HG03520 (cell line): ENCODE data around the gene COG2.
"Not testable (repeated sequence)": the region's sequence is repeated elsewhere in the genome, so short reads cannot be mapped to it uniquely, and the experiment has no call there.

Source experiments
- ATAC-seq: cut with Tn5 transposase; IDR thresholded peaks from one replicate; pipeline ENCODE4 v1.9.1; 2021; ENCODE audit warnings: mild to moderate bottlenecking, moderate library complexity; ENCODE audit not compliant: unreplicated experiment

COG2 gene, protein sequence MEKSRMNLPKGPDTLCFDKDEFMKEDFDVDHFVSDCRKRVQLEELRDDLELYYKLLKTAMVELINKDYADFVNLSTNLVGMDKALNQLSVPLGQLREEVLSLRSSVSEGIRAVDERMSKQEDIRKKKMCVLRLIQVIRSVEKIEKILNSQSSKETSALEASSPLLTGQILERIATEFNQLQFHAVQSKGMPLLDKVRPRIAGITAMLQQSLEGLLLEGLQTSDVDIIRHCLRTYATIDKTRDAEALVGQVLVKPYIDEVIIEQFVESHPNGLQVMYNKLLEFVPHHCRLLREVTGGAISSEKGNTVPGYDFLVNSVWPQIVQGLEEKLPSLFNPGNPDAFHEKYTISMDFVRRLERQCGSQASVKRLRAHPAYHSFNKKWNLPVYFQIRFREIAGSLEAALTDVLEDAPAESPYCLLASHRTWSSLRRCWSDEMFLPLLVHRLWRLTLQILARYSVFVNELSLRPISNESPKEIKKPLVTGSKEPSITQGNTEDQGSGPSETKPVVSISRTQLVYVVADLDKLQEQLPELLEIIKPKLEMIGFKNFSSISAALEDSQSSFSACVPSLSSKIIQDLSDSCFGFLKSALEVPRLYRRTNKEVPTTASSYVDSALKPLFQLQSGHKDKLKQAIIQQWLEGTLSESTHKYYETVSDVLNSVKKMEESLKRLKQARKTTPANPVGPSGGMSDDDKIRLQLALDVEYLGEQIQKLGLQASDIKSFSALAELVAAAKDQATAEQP

DNA sequence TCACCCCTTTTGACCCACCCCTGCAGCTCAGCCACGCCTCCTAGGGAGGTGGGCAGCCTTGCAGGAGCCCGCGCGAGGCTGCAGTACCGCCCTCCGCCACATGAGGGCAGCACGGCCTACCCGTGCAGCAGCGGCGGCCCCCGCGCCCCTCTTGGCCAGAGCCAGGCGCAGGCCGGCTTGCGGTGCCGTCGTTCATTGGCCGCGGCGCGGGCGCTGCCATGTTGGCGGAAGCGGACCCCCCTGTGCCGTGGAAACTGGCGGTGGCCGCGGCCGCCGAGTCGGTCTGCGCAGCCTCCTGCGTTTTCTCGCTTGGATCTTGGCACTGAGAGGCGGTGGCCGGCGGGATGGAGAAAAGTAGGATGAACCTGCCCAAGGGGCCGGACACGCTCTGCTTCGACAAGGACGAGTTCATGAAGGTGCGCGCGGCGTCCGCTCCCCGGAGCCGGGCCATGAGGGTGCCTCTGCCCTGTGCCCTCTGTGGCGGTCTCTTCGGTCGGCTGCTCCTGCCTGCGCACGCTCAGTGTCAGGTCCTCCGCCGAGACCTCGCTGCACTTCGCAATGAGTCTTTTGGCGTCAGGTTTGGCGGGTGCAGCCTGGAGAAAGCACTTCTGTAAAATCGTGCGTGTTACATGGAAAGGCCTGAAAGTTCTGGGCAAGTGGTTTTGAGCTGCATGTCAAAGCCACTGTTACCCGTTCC lies at the start of gene COG2:
Gene COG2, plus strand, starts transcription at position 219 of the 697 bp plus-strand sequence. Its CDS starts 126 bp downstream, at position 345.
- ATAC-seq, result peak; percentile 90

DNA sequence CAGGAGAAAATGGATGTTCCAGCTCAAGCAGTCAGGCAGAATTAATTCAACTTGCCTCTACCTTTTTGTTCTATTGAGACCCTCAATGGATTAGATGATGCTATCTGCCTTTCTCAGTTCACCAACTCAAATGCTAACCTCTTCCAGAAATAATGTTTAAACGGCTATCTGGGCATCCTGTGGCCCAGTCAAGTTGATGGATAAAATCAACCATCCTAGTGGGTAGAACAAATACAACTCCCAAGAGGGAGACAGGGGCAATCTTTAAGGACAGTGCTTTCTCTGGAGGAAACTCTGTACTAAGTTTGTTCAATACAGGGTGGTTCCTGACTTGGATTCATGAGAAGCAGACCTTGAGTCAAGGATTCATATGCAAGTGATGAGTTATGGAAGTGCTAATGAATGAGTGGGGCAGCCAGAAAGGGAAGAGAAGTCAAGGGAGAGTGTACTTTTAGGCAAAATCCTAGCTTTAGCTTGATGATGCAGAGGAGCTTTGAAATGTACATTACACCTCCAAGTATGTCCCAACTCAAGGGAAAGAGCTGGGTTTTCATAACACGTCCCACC lies 49.4 kb upstream of the COG2 start:
- no peak for ATAC-seq

DNA sequence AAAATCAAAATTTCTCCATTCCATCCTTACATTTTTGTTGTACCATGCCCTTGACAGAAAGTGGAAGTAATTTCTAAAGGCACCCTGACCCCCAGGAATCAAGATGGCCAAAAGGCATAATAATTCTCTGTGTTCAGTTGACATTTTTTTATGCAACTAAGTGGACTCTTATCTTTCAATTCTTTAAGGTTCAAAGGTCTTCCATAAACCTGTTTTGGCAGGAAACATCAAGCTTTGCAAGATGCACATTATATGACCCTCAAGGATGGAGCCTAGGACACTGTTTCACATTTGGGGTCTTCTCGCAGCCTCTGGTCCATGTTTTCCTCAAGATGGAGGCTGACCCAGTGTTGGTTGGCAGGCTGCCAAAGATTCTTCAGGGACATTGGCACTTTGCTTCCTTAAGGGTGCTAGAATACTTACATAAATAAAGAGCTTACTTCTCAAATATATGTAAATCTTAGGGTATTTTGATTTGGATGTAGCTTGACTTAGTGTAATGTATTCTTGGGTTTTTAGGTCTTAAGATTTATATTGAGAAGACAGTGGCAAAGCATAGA lies 48.0 kb upstream of the COG2 start:
- ATAC-seq, result no peak

DNA sequence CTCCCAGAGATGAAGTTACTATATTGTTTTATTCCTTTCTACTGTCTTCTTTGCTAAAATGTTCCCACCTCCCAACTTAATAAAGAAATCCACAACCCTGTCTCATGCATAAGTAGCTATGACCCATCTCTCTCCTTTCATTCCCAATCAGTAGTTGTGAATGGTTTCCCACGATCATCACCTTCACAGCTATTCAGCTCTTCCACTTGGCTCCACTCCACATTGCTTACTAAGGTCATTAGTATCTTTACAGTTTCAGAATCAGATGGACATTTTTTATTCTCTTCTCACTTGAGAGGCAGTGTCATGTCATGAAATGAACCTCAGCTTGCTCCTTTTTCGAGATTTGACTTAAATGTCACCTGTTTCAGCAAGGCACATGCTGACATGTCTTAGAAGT lies 47.1 kb upstream of the COG2 start:
- no peak for ATAC-seq

DNA sequence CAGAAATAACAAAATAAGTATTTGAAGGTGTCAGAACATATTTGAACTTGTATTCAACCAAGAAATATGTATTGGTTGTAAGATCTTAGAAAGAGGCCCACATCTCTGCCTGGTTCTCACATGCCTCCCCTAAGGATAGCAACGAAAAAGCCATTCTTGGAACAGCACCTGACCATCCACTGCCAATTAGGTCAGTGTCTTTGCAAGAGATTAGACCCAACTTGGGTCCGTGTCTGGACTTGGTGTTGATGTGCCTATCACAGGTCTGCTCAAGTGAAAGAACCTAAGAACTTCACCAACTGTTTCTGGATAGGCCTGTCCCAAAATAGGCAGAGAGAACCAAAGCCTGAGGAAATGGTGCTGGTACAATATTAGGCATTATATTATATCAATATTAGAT lies 46.0 kb upstream of the COG2 start:
- ATAC-seq, result no peak

DNA sequence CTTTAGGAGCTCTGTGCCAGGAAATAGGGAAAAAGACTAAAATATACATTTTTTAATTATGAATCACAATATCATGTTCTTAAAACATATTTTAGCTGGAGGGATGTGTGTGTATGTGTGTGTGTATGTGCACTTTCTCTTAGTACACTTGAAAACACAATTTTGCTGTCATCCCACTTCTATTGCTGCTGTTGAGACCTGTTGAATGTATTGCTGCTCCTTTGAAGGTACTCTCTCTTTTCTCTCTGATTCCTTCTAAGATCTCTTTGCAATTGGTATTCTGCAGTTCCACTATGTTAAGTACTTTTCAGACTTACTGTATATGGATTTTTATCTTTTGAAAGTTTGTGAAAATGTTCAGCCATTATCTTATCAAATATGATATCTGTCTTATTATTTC lies 43.5 kb upstream of the COG2 start:
- ATAC-seq, result no peak

DNA sequence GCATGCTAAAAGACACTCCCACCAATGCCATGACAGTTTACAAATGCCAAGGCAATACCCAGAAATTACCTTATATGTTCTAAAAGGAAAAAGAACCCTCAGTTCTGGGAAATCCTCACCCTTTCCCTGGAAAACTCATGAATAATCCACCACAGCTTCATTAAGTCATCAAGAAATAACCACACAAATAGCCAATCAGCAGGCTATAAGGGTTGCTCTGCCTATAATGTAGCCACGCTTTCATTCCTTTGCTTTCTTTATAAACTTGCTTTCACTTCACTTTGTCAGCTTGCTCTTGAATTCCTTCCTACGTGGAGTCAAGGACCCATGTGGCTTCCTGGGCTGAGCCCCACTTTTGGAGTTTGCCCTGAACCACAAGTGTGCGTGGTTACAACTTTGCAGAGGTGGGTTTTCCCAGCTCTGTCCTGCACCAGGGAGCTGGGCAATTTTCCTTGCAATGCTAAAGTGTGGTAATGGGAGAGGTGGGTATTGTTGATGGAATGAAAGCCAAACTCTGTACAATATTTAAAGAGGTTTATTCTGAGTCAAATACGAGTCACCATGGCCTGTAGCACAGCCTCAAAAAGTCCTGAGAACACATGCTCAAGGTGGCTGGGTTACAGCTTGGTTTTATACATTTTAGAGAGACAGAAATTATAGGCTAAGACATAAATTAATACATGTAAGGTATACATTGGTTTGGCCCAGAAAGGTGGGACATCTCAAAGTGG lies 42.2 kb upstream of the COG2 start:
- no peak for ATAC-seq

DNA sequence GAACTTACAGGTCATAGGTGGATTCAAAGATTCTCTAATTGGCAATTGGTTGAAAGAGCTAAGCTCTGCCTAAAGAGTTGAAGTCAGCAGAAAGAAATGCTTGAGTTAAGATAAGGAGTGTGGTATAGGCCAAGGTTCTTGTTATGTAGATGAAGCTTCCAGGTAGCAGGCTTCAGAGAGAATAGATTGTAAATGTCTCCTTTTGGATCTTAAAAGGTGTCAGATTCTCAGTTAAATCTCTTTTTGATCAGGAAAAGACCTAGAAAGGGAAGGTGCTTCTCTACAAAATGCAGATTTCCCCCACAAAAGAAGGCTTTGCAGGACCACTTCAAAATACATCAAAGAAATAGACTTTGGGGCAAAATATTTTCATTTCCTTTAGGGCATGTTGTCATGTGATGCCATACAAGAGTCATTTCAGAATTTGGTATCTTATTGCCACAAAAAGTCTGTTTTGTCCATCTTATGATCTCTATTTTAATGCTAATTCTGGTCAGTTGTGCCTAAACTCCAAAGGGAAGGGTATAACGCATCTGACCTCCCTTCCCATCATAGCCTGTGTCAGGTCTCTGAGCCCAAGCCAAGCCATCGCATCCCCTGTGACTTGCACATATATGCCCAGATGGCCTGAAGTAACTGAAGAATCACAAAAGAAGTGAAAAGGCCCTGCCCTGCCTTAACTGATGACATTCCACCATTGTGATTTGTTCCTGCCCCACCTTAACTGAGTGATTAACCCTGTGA lies 41.5 kb upstream of the COG2 start:
- ATAC-seq, result not testable (repeated sequence)

DNA sequence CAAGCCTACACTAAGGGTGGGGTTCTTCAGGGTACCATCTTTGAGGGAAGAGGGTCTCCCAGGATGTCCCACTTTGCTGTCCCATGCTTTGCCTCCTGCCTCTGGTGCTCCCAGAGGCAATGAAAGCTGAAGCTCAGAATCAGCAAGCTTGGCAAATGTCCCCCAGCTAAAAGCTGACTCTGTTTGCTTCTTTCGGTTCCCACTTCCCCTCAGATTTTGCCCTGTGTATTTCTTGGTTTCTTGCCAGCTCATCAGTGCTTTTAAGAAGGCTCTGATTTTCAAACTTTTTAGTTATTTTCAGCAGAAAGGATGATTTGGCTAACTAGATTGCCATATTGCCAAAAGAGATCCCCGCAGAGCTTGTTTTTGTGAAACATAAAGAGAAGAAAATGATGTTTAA lies 33.1 kb upstream of the COG2 start:
- no peak for ATAC-seq

DNA sequence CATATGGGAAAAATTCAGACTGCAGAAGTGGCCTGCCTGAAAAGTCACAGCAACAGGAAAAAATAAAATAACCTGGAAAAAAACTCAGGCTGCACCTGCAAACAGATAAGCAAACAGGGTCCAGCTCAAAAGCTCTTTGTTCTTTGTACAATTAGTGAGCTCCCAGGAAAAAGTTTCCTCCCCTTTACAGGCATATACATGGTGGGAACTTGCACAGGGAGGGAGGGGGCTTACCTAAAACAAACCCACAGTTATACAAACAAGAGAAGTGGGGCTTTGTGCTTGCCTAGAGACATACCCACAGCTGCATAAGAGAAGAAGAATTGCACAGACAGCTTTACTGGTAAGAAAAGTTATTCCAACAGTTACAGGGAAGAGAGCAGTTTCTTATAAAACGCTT lies 31.7 kb upstream of the COG2 start:
- ATAC-seq, result no peak

DNA sequence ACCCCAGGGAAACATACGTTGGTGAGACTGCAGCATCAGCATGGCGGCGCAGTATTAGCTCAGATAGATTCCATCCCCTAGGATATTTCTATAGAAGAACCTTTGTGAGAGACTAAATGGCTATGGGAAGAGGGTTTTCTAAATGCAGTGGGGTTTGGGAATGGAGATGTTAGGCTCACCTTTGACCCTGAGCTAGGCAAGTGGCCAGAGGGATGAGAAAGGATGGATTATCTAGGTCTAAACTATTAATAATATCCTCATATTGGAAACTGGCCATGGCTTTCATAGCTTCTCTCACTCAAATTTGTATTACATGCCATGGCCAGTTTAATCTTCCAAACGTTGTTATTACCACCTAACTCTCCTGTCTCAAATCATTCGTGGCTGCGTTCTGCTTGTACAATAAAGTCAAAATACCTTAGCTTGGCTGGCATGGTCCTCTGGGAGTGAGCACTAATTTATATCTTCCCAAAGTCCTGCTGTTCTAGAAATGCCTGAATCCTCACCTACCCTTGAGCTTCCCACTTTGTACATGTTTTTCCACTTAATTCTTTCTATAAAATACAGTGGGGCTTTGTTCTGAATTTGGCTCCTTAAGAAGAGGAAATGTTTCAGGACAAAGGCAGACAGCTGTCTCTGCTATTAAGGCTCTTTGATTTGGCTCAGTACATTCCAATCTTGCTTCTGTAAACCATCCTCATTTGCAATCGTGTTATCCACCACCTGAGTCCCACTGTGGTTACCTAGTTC lies 31.0 kb upstream of the COG2 start:
- no peak for ATAC-seq

DNA sequence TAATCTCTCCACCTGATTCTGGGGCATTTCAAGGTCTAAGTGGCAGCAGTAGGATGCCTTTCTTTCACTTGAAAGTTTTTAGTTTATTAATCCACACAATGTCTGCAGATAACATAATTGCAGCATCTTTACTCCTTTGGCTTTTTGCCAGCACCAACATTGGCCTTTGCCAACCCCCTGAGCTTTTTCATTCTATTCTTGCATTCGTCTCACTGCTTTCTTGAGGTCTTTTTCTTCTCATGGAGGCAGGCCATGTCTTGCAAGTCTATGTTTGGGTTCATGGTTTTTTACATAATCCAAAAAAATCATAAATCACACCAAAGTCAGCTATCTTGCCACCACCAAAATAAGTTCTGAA lies 30.4 kb upstream of the COG2 start:
- no peak for ATAC-seq

DNA sequence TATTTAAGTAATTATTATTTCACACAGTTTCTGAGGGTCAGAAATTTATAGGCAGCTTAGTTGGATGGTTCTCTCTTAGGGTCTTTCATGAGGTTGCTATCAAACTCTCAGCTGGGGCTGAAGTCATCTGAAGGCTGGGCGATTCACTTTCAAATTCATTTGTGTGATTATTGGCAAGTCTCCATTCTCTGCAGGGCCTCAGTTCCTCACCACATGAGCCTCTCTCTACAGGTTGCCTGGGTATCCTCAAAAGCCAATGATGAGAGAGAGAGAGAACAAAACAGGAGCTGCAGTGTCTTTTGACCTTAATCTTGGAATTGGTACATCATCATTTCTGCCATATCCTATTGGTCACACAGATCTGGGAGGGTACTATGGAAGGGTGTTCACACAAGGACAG lies 29.6 kb upstream of the COG2 start:
- no peak for ATAC-seq

DNA sequence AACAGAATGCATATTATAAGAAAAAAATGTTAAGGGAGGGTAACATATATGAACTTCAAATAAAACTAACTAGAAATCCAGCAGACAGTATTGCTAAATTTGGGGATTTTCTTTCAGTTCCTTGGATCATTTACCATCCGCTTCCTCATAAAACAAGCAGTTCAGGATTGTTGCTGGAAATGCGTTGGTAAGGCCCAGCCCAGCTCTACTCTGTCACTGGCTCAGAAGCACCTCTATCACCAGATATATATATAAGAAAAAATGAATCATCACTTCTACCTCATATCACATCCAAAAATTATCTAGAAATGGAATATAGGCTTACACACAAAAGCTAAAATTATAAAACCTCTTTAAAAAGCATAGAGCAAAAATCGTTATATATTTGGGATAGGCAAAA lies 28.2 kb upstream of the COG2 start:
- no peak for ATAC-seq

DNA sequence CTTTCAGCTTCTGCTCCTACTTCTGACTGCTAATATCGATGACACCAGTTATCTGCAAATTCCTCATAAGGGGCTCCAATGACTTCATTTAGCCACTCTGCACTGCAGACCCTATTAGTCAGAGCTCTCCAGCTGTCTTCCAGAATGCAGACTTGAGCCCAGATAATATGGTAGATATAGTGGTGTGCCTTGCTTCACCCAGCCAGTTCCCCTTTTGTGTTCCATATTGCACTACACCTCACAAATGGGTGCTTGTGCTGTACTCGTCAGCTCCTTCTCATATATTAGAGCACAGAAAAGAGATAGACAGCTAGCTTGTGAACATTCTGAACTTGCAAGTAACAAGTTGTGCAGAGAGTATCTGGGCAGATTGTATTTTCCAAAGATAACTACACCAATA lies 23.7 kb upstream of the COG2 start:
- no peak for ATAC-seq

DNA sequence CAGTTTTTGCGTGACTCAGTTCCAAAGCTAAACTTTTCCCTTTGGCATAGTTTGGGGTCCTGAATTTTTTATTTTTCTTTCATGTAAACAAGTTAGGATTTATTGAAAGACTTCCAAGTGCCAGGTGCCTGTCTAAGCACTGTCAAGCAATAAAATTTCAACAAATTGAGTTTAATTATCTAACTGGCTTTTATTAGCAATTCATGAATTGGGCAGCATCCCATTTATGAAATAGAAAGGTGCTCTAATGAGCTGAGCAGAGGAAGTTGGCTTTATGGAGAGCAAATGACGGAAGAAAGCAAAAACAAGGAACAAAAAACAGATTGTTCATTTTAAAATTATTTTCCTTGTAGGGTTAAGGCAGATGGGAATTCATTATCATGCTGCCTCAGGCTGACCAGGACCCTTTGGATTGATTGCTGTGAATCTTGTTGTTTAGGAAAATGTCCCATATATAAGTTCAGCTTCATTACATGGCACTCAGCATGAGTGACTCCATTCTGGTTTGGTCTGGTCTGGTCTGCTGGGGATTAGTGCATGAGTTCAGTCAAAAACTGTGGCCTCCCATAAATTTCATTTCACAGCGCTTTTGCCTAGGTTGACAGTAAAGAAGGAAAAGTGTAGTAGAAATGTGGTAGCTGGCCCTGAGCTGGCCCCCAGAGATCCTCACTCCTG lies 21.5 kb upstream of the COG2 start:
- no peak for ATAC-seq

DNA sequence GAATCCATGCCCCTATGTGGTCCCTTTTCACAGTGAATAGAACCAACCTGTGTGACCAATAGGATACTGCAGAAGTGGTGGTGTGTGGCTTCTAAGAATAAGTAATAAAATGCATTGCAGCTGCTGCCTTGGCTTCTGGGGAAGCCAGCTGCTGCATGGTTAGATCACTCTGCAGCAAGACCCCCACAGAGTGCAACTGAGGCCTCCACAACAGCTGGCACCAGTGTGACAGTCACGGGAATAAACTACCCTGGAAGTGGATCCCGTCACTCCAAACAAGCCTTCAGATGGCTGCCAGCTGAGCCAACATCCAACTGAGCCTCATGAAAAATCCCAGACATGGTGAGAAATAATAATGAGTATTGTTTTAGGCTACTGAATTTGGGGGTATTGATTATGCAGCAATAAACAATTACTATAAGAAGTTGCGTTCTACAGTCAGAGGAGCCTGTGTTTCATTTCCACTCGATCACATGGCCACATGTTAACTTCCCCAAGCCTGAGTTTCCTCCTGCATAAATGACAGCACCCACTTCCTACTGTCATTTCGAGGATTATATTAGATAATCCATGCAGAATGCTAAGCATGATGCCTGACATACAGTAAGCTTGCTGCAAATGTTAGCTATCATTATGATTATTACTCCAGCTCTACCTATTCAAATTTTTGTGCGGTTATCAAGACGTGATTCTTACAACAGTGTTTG lies 20.8 kb upstream of the COG2 start:
- no peak for ATAC-seq

DNA sequence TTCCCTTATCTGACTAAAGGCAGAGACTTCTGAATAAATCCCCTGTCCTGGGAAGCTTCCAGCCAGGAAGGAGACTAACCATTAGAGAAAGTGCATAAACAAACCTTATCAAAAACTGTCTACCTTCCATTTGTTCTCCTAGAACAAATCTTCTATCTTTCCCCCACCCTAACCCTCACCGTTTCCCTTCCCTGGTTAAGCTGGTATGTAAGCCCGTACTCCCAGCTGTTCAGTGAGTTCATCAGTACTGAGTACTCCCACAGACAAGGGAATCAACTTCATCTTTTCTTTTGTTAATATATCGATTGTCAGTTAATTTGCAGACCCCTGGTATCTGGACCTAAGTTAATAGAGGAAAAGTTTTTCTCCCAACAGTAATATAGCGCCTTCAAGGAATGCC lies 20.1 kb upstream of the COG2 start:
- ATAC-seq, result no peak
